Measurements from ENCODE around the gene PANK4.

The PANK4 gene

GRCh38 chr1:2505461-2505994 is 20.9 kb downstream of the PANK4 start:
- Histone ChIP-seq H3K27ac (no peak overlapping the region), H3K27me3 (replicated peaks) (no peaks in the 10 kb centered on the region), H3K36me3 (replicated peaks) (peaks cover 32% of the 10 kb centered on the region), H3K4me3 (ENCODE audit: low read depth, low read length) (no peak overlapping the region)
- no peak for TF ChIP-seq CTCF (IDR thresholded peaks at IDR 0.05; ENCODE audit: low read depth, low read length, missing control alignments)
- in situ Hi-C loops (cut with HindIII; ENCODE audit: low pct_ligation_motif_present, low sequenced_read_pairs) = loop anchor here (25.0 kb wide), 1 partner anchor 93 kb away; the partner anchor contains the start of gene PEX10
- no peak for DNase-seq

GRCh38 chr1:2504949-2505272 is 21.5 kb downstream of the PANK4 start:
- in situ Hi-C loops (cut with HindIII; ENCODE audit: low pct_ligation_motif_present, low sequenced_read_pairs) = loop anchor here (25.0 kb wide), 1 partner anchor 93 kb away; the partner anchor contains the start of gene PEX10
- Histone ChIP-seq H3K36me3 (replicated peaks) (peaks cover 26% of the 10 kb centered on the region), H3K27ac (no peak overlapping the region), H3K4me3 (ENCODE audit: low read depth, low read length) (no peak overlapping the region), H3K27me3 (replicated peaks) (no peaks in the 10 kb centered on the region)
- TF ChIP-seq CTCF (IDR thresholded peaks at IDR 0.05; ENCODE audit: low read depth, low read length, missing control alignments) = no peak
- DNase-seq = no peak

- Histone ChIP-seq H3K27me3 (replicated peaks) (no peaks in the 10 kb centered on the region), H3K36me3 (replicated peaks) (peaks cover 21% of the 10 kb centered on the region), H3K27ac (no peak overlapping the region), H3K4me3 (ENCODE audit: low read depth, low read length) (no peak overlapping the region)
- DNase-seq = no peak
- no peak for TF ChIP-seq CTCF (IDR thresholded peaks at IDR 0.05; ENCODE audit: low read depth, low read length, missing control alignments)
- in situ Hi-C loops (cut with HindIII; ENCODE audit: low pct_ligation_motif_present, low sequenced_read_pairs) = loop anchor here (25.0 kb wide), 1 partner anchor 92 kb away; the partner anchor contains the start of gene PEX10
Measured at GRCh38 chr1:2504225-2504948, 22.0 kb downstream of the PANK4 start.

- H3K4me3 ChIP-seq (ENCODE audit: low read depth, low read length) = no peak overlapping the region
- no peak overlapping the region for H3K27ac ChIP-seq
- no peaks in the 10 kb centered on the region for H3K27me3 ChIP-seq (replicated peaks)
- no peak for DNase-seq
- peaks cover 15% of the 10 kb centered on the region for H3K36me3 ChIP-seq (replicated peaks)
- TF ChIP-seq CTCF (IDR thresholded peaks at IDR 0.05; ENCODE audit: low read depth, low read length, missing control alignments) = peak; percentile 22
- in situ Hi-C loops (cut with HindIII; ENCODE audit: low pct_ligation_motif_present, low sequenced_read_pairs) = loop anchor here (25.0 kb wide), 1 partner anchor 91 kb away; the partner anchor contains the start of gene PEX10
Measured at GRCh38 chr1:2503554-2504224, 22.7 kb downstream of the PANK4 start.

GRCh38 chr1:2502661-2503553 is 23.5 kb downstream of the PANK4 start:
- Histone ChIP-seq H3K4me3 (ENCODE audit: low read depth, low read length) (no peak overlapping the region), H3K36me3 (replicated peaks) (peaks cover 10% of the 10 kb centered on the region), H3K27ac (no peak overlapping the region), H3K27me3 (replicated peaks) (no peaks in the 10 kb centered on the region)
- TF ChIP-seq CTCF (IDR thresholded peaks at IDR 0.05; ENCODE audit: low read depth, low read length, missing control alignments) = no peak
- no peak for DNase-seq
- in situ Hi-C loops (cut with HindIII; ENCODE audit: low pct_ligation_motif_present, low sequenced_read_pairs) = loop anchor here (25.0 kb wide), 1 partner anchor 91 kb away; the partner anchor contains the start of gene PEX10
